Measurements from ENCODE around the gene SCMH1.

DNA sequence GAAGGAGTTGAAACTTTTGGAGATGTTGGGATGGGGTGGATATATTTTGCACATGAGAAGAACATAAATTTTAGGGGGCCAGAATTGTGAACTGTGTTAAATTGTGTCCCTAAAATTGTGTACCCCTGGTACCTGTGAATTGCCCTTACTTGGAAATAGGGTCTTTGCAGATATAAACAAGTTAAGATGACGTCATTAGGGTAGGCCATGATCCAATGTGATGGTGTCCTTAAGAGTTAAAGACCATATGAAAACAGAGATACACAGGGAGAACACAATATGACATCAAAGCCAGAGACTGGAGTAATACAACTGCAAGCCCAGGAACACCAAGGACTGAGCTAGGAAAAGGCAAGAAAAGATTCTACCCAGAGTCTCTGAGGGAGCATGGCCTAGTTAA lies 24.0 kb downstream of the SCMH1 start:
- TF ChIP-seq, protein P1, sequence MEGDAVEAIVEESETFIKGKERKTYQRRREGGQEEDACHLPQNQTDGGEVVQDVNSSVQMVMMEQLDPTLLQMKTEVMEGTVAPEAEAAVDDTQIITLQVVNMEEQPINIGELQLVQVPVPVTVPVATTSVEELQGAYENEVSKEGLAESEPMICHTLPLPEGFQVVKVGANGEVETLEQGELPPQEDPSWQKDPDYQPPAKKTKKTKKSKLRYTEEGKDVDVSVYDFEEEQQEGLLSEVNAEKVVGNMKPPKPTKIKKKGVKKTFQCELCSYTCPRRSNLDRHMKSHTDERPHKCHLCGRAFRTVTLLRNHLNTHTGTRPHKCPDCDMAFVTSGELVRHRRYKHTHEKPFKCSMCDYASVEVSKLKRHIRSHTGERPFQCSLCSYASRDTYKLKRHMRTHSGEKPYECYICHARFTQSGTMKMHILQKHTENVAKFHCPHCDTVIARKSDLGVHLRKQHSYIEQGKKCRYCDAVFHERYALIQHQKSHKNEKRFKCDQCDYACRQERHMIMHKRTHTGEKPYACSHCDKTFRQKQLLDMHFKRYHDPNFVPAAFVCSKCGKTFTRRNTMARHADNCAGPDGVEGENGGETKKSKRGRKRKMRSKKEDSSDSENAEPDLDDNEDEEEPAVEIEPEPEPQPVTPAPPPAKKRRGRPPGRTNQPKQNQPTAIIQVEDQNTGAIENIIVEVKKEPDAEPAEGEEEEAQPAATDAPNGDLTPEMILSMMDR (IDR thresholded peaks at IDR 0.05; ENCODE audit: insufficient read depth, low read depth, low read length), result no peak
- no peak for TF ChIP-seq EZH2 (IDR thresholded peaks at IDR 0.05; ENCODE audit: insufficient read depth, low read length)
